ENCODE results near the gene CCL17. TPM values are rescaled to one million over a fixed set of nuclear protein-coding genes. Genes with fewer than 3 reads are reported as not detected.

CCL17 gene
- total and polyA plus RNA-seq, 9 donors: not detected

DNA sequence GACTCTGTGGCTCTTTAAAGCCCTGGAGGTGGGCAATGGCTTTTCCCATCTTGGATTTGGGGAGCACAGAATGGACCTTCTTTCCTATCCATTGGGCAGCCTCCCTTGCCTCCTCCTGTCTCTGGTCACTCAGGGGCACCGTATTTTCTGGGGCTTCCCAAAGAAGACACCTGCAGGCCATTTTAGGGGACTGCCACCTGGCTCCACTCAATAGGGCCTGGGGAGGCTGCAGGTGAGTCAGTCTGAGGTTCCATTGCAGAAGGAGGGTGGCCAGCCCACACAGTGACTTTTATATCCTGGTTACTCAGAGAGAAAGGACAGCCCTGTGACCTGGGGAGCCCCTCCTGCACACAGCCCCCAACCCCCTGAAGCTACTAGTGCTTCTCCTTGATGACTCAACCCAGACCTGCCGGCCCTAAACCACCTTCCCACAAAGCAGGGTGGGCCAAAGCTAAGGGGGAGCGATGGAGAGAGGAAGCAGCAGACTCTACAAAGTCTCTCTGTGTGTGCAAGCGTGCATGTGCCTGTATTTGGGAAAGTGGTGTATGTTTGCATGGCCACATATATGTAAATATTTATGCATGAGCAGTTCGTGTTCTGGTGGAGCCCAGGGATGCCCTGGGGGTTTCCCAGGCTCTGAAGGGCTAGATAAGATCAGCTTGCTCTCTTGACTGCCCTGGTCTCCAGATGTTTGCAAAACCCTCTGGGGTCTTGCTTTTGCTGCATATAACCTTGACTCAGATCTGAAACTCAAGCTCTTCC, 27.3 kb upstream of the CCL17 start:
- Histone ChIP-seq H3K9me3 (no peaks in the 10 kb centered on the region), H3K36me3 (no peaks in the 10 kb centered on the region), H3K27me3 (no peaks in the 10 kb centered on the region), H3K4me1 (ENCODE audit: insufficient read depth) (peaks cover 2% of the 10 kb centered on the region), H3K4me3 (no peak overlapping the region), H3K27ac (no peak overlapping the region)
- intact Hi-C loops (cut with DNase I): no loop called here
- DNase-seq: no peak
- TF ChIP-seq POLR2A (IDR thresholded peaks at IDR 0.05) (no peak), EP300 (IDR thresholded peaks at IDR 0.05) (no peak)
- TF ChIP-seq, protein P1, sequence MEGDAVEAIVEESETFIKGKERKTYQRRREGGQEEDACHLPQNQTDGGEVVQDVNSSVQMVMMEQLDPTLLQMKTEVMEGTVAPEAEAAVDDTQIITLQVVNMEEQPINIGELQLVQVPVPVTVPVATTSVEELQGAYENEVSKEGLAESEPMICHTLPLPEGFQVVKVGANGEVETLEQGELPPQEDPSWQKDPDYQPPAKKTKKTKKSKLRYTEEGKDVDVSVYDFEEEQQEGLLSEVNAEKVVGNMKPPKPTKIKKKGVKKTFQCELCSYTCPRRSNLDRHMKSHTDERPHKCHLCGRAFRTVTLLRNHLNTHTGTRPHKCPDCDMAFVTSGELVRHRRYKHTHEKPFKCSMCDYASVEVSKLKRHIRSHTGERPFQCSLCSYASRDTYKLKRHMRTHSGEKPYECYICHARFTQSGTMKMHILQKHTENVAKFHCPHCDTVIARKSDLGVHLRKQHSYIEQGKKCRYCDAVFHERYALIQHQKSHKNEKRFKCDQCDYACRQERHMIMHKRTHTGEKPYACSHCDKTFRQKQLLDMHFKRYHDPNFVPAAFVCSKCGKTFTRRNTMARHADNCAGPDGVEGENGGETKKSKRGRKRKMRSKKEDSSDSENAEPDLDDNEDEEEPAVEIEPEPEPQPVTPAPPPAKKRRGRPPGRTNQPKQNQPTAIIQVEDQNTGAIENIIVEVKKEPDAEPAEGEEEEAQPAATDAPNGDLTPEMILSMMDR (IDR thresholded peaks at IDR 0.05): no peak
- 43 to 60% (median 53%) methylated on average over 5 of the region's 5 CpGs for WGBS, 3 donors

DNA sequence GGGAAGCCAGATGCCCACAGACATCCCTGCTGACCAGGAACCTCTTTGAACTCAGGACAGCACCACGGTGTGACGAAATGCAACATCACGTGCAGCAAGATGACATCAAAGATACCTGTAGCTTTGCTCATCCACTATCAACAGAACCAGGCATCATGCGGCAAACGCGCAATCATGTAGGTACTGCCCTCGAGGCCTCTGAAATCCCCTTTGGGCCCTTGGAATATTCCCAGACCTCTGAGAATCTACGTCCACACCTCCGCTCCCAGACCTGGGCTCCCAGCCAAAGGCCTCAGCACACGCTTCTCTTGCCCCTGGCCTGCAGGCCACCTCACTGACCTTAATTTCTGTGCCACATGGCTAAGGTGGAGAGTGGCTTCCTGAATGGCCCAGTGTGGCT, 25.0 kb upstream of the CCL17 start:
- Histone ChIP-seq H3K27me3 (no peaks in the 10 kb centered on the region), H3K36me3 (no peaks in the 10 kb centered on the region), H3K27ac (no peak overlapping the region), H3K4me1 (ENCODE audit: insufficient read depth) (no peaks in the 10 kb centered on the region), H3K9me3 (no peaks in the 10 kb centered on the region), H3K4me3 (no peak overlapping the region)
- no peak for DNase-seq
- TF ChIP-seq EP300 (IDR thresholded peaks at IDR 0.05): no peak
- TF ChIP-seq, protein P1 (IDR thresholded peaks at IDR 0.05): no peak
- TF ChIP-seq POLR2A (IDR thresholded peaks at IDR 0.05): no peak
- intact Hi-C loops (cut with DNase I): no loop called here
- WGBS, 3 donors: 80 to 86% (median 81%) methylated on average over 10 of the region's 10 CpGs

DNA sequence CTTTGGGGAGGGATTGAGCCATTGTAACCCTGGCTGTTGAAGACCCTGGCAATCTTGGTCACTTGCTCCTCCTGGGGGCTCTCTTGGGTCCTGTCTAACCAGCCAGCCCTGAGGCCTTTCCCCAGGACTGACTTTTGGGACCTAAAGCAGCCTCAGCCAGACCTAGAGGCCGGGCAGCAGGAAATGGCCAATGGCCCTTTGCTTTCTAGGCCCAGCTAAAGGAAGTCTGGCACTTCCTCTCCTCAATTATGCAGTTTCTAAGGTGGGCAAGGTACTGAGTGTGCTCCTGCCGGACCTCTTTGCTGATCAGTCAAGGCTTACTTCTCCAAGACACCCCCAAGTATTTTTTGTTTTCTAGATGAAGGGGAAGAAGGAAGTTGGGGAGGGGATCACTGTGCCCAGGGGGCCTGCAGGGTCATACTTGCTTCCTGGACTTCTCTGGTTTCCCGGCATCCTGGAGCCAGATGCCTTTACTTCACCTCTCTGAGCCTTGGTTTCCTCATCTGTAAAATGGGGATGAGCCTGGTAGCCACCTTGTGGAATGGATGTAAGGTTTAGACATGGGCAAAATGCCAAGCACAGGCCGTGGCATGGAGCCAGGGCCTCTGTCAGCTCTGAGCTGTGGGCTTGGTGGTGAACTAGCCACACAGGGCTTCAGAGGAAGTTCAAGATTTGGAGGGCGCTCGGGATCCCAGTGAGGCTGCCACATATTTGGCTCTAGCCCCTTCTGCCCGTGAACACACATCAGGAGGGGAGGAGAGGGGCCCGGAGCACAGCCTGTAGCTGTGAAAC, 23.7 kb upstream of the CCL17 start:
- Histone ChIP-seq H3K27ac (no peak overlapping the region), H3K36me3 (no peaks in the 10 kb centered on the region), H3K4me1 (ENCODE audit: insufficient read depth) (no peaks in the 10 kb centered on the region), H3K27me3 (no peaks in the 10 kb centered on the region), H3K9me3 (no peaks in the 10 kb centered on the region), H3K4me3 (no peak overlapping the region)
- TF ChIP-seq POLR2A (IDR thresholded peaks at IDR 0.05) (no peak), EP300 (IDR thresholded peaks at IDR 0.05) (no peak)
- TF ChIP-seq, protein P1 (IDR thresholded peaks at IDR 0.05): no peak
- intact Hi-C loops (cut with DNase I): no loop called here
- DNase-seq: peak in 1 of 5 donors; percentile 45
- 70 to 75% (median 74%) methylated on average over 8 of the region's 8 CpGs for WGBS, 3 donors

DNA sequence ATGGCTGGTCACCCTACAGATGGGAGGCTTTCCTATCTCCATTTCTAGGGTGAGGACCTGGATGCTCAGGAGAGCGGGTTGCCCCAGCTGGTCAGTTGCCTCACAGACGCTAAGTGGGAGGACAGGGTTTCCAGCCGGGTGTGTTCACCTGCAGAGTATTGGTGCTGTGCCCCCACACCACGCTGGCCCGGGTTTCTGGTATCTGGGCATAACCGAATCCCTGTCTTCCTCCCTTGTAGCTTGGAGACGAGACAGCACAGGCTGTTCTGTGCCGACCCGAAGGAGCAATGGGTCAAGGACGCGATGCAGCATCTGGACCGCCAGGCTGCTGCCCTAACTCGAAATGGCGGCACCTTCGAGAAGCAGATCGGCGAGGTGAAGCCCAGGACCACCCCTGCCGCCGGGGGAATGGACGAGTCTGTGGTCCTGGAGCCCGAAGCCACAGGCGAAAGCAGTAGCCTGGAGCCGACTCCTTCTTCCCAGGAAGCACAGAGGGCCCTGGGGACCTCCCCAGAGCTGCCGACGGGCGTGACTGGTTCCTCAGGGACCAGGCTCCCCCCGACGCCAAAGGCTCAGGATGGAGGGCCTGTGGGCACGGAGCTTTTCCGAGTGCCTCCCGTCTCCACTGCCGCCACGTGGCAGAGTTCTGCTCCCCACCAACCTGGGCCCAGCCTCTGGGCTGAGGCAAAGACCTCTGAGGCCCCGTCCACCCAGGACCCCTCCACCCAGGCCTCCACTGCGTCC, 22.6 kb upstream of the CCL17 start:
- Histone ChIP-seq H3K27ac (no peak overlapping the region), H3K27me3 (no peaks in the 10 kb centered on the region), H3K36me3 (no peaks in the 10 kb centered on the region), H3K4me1 (ENCODE audit: insufficient read depth) (no peaks in the 10 kb centered on the region), H3K9me3 (no peaks in the 10 kb centered on the region), H3K4me3 (no peak overlapping the region)
- 79 to 88% (median 80%) methylated on average over 31 to 35 of the region's 35 CpGs for WGBS, 3 donors
- no peak for TF ChIP-seq POLR2A (IDR thresholded peaks at IDR 0.05)
- DNase-seq: no peak
- intact Hi-C loops (cut with DNase I): no loop called here

Measured in ovary (tissue), 9 donors.